PFSK-1 (cell line): Measurements from ENCODE around the gene PDPK1.

Experiments used
- FOXP2 ChIP-seq: optimal IDR thresholded peaks from 2 replicates; pipeline ENCODE3; 2011; ENCODE audit warnings: borderline replicate concordance, control low read depth, inconsistent platforms; ENCODE audit not compliant: insufficient read depth; ENCODE audit errors: extremely low read length, extremely low read depth
- POLR2AphosphoS5 ChIP-seq: IDR thresholded peaks from 2 replicates; pipeline ENCODE4 v1.6.1; 2012; ENCODE audit warnings: low read depth, mild to moderate bottlenecking, control low read depth, low read length, moderate library complexity
- REST ChIP-seq, 2 experiments: IDR thresholded peaks; 2 replicates each; pipeline versions ENCODE4 v1.6.1 to v1.8.0; 2011 to 2012; ENCODE audit warnings: low read depth in 2 of 2, low read length in 2 of 2, control low read depth in 1 of 2, inconsistent platforms in 1 of 2, mild to moderate bottlenecking in 1 of 2, moderate library complexity in 1 of 2; ENCODE audit not compliant: insufficient read depth in 1 of 2
- SIN3A ChIP-seq: IDR thresholded peaks from 2 replicates; pipeline ENCODE4 v1.6.1; 2012; ENCODE audit warnings: mild to moderate bottlenecking, low read length, moderate library complexity, borderline replicate concordance; ENCODE audit not compliant: insufficient read depth
- TAF1 ChIP-seq: IDR thresholded peaks from 2 replicates; pipeline ENCODE4 v1.6.1; 2012; ENCODE audit warnings: low read length, control low read depth, borderline replicate concordance; ENCODE audit not compliant: insufficient read depth

Gene PDPK1

GRCh38 chr16:2585651-2586081, 47.8 kb downstream of the PDPK1 start:
- TF ChIP-seq FOXP2 (no peak), TAF1 (no peak), POLR2AphosphoS5 (no peak), SIN3A (no peak), REST (IDR thresholded peaks at IDR 0.05; ENCODE audit: insufficient read depth in 1 of 2, low read depth in 2 of 2, low read length in 2 of 2) (no peak)

GRCh38 chr16:2586241-2586640, 48.4 kb downstream of the PDPK1 start:
- TF ChIP-seq POLR2AphosphoS5 (no peak), REST (IDR thresholded peaks at IDR 0.05; ENCODE audit: insufficient read depth in 1 of 2, low read depth in 2 of 2, low read length in 2 of 2) (no peak), TAF1 (no peak)

- TF ChIP-seq REST (IDR thresholded peaks at IDR 0.05; ENCODE audit: insufficient read depth in 1 of 2, low read depth in 2 of 2, low read length in 2 of 2) (no peak), POLR2AphosphoS5 (no peak), SIN3A (no peak), FOXP2 (no peak), TAF1 (no peak)
These were observed 49.2 kb downstream of the PDPK1 start for GRCh38 chr16:2586901-2587480.

GRCh38 chr16:2587891-2588565, 50.2 kb downstream of the PDPK1 start:
- no peak for TF ChIP-seq REST (IDR thresholded peaks at IDR 0.05; ENCODE audit: insufficient read depth in 1 of 2, low read depth in 2 of 2, low read length in 2 of 2)
